ENCODE results near the gene CD4. TPM values are rescaled to one million over a fixed set of nuclear protein-coding genes. Genes with fewer than 3 reads are reported as not detected.

Gene CD4
- total and polyA plus RNA-seq, 2 donors (not counting 3 experiments of a cell fraction or from before 2014, with no cell fraction given), result not detected

DNA sequence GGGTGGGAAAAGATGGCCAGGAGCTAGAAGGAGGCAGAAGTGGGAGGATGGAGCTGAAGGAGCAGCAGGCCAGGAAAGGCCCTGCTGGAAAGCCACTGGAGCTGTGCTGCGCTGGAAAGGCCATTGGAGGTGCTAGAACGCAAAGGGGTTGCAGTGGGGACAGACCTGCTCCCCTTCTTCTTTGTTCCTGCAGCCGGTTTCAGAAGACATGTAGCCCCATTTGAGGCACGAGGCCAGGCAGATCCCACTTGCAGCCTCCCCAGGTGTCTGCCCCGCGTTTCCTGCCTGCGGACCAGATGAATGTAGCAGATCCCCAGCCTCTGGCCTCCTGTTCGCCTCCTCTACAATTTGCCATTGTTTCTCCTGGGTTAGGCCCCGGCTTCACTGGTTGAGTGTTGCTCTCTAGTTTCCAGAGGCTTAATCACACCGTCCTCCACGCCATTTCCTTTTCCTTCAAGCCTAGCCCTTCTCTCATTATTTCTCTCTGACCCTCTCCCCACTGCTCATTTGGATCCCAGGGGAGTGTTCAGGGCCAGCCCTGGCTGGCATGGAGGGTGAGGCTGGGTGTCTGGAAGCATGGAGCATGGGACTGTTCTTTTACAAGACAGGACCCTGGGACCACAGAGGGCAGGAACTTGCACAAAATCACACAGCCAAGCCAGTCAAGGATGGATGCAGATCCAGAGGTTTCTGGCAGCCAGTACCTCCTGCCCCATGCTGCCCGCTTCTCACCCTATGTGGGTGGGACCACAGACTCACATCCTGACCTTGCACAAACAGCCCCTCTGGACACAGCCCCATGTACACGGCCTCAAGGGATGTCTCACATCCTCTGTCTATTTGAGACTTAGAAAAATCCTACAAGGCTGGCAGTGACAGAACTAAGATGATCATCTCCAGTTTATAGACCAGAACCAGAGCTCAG is 30.0 kb downstream of the CD4 start:
- no peaks in the 10 kb centered on the region for H4K20me1 ChIP-seq (replicated peaks; ENCODE audit: control insufficient read depth, extremely low read depth, insufficient read depth, low read length)
- intact Hi-C loops (cut with micrococcal nuclease), result no loop called here
- H3K9ac ChIP-seq (replicated peaks; ENCODE audit: extremely low read depth, insufficient read depth, low read length), result no peak overlapping the region
- H3K27me3 ChIP-seq (ENCODE audit: control insufficient read depth in 2 of 2, insufficient read depth in 2 of 2, low read length in 2 of 2), result peaks cover 3% of the 10 kb centered on the region in 2 experiments
- no TSS peak for BruUV-seq (replicated peaks)
- no peak overlapping the region for H3K4me3 ChIP-seq (replicated peaks in 1 of 3; ENCODE audit: insufficient read depth in 1 of 3, low read depth in 1 of 3, low read length in 3 of 3)
- no peak overlapping the region for H3K4me2 ChIP-seq (ENCODE audit: insufficient read depth, low read length)
- H3K36me3 ChIP-seq (ENCODE audit: control insufficient read depth in 2 of 2, extremely low read depth in 1 of 2, insufficient read depth in 2 of 2, low read length in 2 of 2), result no peaks in the 10 kb centered on the region
- dilution Hi-C loops (cut with MboI; ENCODE audit: extremely low pct_ligation_motif_present, low sequenced_read_pairs), result no loop called here
- H3K79me2 ChIP-seq (ENCODE audit: control insufficient read depth, insufficient read depth, low read length), result no peaks in the 10 kb centered on the region
- ChIA-PET POLR2A (no interaction called here), CTCF (interaction anchor here (0.7 kb wide), 1 partner anchor 67 kb away, joined by 4 read pairs; the partner anchor contains the start of gene MLF2)
- TF ChIP-seq MYC (IDR thresholded peaks at IDR 0.05; ENCODE audit: low read depth, low read length), result no peak
- TF ChIP-seq FOS (IDR thresholded peaks at IDR 0.05; ENCODE audit: borderline replicate concordance, insufficient read depth, low read length), result no peak
- TF ChIP-seq JUN (IDR thresholded peaks at IDR 0.05; ENCODE audit: borderline replicate concordance, insufficient read depth, insufficient read length, low read depth), result no peak
- no peak for TF ChIP-seq GATA2 (IDR thresholded peaks at IDR 0.05; ENCODE audit: insufficient read depth, insufficient read length, low read depth, low read length)
- TF ChIP-seq, protein P1, sequence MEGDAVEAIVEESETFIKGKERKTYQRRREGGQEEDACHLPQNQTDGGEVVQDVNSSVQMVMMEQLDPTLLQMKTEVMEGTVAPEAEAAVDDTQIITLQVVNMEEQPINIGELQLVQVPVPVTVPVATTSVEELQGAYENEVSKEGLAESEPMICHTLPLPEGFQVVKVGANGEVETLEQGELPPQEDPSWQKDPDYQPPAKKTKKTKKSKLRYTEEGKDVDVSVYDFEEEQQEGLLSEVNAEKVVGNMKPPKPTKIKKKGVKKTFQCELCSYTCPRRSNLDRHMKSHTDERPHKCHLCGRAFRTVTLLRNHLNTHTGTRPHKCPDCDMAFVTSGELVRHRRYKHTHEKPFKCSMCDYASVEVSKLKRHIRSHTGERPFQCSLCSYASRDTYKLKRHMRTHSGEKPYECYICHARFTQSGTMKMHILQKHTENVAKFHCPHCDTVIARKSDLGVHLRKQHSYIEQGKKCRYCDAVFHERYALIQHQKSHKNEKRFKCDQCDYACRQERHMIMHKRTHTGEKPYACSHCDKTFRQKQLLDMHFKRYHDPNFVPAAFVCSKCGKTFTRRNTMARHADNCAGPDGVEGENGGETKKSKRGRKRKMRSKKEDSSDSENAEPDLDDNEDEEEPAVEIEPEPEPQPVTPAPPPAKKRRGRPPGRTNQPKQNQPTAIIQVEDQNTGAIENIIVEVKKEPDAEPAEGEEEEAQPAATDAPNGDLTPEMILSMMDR (IDR thresholded peaks at IDR 0.05; ENCODE audit: extremely low read depth in 1 of 2, insufficient read depth in 1 of 2, low read depth in 1 of 2, low read length in 2 of 2), result no peak
- TF ChIP-seq POLR2A (IDR thresholded peaks at IDR 0.05; ENCODE audit: low read depth, low read length), result no peak
- no peak for TF ChIP-seq EZH2 (IDR thresholded peaks at IDR 0.05; ENCODE audit: borderline replicate concordance, low read depth, low read length, severe bottlenecking)
- TF ChIP-seq, protein P2, sequence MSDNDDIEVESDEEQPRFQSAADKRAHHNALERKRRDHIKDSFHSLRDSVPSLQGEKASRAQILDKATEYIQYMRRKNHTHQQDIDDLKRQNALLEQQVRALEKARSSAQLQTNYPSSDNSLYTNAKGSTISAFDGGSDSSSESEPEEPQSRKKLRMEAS (IDR thresholded peaks at IDR 0.05; ENCODE audit: insufficient read depth, insufficient read length), result no peak
- TF ChIP-seq POLR2AphosphoS5 (IDR thresholded peaks at IDR 0.05; ENCODE audit: insufficient read depth, low read depth, low read length), result no peak
- H3K27ac ChIP-seq (ENCODE audit: insufficient read depth, low read depth, low read length), result no peak overlapping the region
- H3K9me1 ChIP-seq (replicated peaks; ENCODE audit: control insufficient read depth, extremely low read depth, insufficient read depth, low read length), result no peaks in the 10 kb centered on the region
- peak; percentile 16 for DNase-seq (ENCODE audit: low read depth, low spot score)
- peak overlapping the region; percentile 74 for H2AFZ ChIP-seq (ENCODE audit: low read depth, low read length)
- H3K4me1 ChIP-seq (ENCODE audit: control insufficient read depth, extremely low read depth, insufficient read depth, low read length), result peaks cover 12% of the 10 kb centered on the region
- no peak for FAIRE-seq
- H3K9me3 ChIP-seq (replicated peaks; ENCODE audit: control insufficient read depth, insufficient read depth, low read length), result no peaks in the 10 kb centered on the region
